GM23338 (cell line): ENCODE data around the gene PIK3R5. TPM values are rescaled to one million over a fixed set of nuclear protein-coding genes. Genes with fewer than 3 reads are reported as not detected.

Experiments used
- ATAC-seq: fragments of 200-7000 bp; cut with Tn5 transposase; 3 replicates; pipeline ENCODE4 v1.9.1; 2020
- DNase-seq: peaks from one replicate; pipeline ENCODE4 v3.0.0-alpha.2; 2015; ENCODE audit warnings: low spot score
- H2AFZ ChIP-seq: fragments of 200-600 bp; sonication (generic); 2 replicates; pipeline ENCODE4 v1.8.0; 2016; ENCODE audit warnings: antibody characterized with exemption, mild to moderate bottlenecking, moderate library complexity
- H3F3A ChIP-seq: fragments of 200-600 bp; sonication (generic); replicated peaks from 2 replicates; pipeline ENCODE4 v1.8.0; 2017; ENCODE audit warnings: antibody characterized with exemption, mixed run types, low read depth
- H3K27ac ChIP-seq: fragments of 200-600 bp; sonication (generic); 2 replicates; pipeline ENCODE4 v1.6.1; 2016; ENCODE audit warnings: low read depth
- H3K27me3 ChIP-seq: fragments of 200-600 bp; sonication (generic); 2 replicates; pipeline ENCODE4 v1.8.0; 2016; ENCODE audit warnings: mild to moderate bottlenecking, mixed run types, moderate library complexity; ENCODE audit not compliant: insufficient read depth
- H3K36me3 ChIP-seq: fragments of 200-600 bp; sonication (generic); 2 replicates; pipeline ENCODE4 v1.8.0; 2016; ENCODE audit warnings: mild to moderate bottlenecking; ENCODE audit not compliant: insufficient read depth
- H3K4me1 ChIP-seq: fragments of 200-600 bp; sonication (generic); 2 replicates; pipeline ENCODE4 v1.8.0; 2016; ENCODE audit warnings: mild to moderate bottlenecking, moderate library complexity; ENCODE audit not compliant: insufficient read depth
- H3K4me2 ChIP-seq: fragments of 200-600 bp; sonication (generic); 2 replicates; pipeline ENCODE4 v1.7.1; 2017; ENCODE audit warnings: mixed run types
- H3K4me3 ChIP-seq: fragments of 200-600 bp; sonication (generic); 2 replicates; pipeline ENCODE4 v1.6.1; 2016; ENCODE audit warnings: mixed run types
- H3K79me2 ChIP-seq: fragments of 200-600 bp; sonication (generic); replicated peaks from 2 replicates; pipeline ENCODE4 v1.8.0; 2017; ENCODE audit warnings: mild to moderate bottlenecking; ENCODE audit not compliant: insufficient read depth
- H3K9me2 ChIP-seq: fragments of 200-600 bp; sonication (generic); 2 replicates; pipeline ENCODE4 v1.8.0; 2017; ENCODE audit not compliant: insufficient read depth
- H4K20me1 ChIP-seq: fragments of 200-600 bp; sonication (generic); replicated peaks from 2 replicates; pipeline ENCODE4 v1.8.0; 2017; ENCODE audit warnings: mild to moderate bottlenecking; ENCODE audit not compliant: insufficient read depth
- H3K27ac Mint-ChIP-seq: 2 replicates; pipeline ENCODE4 v1.8.0; 2020; ENCODE audit warnings: inconsistent platforms, mild to moderate bottlenecking, moderate library complexity, mixed read lengths
- H3K27me3 Mint-ChIP-seq: 3 replicates; pipeline ENCODE4 v1.8.0; 2022; ENCODE audit warnings: low read depth, mild to moderate bottlenecking, moderate library complexity, mixed read lengths, inconsistent platforms; ENCODE audit not compliant: insufficient read depth, poor library complexity
- H3K36me3 Mint-ChIP-seq: 3 replicates; pipeline ENCODE4 v1.8.0; 2021; ENCODE audit warnings: low read depth, mild to moderate bottlenecking, inconsistent platforms, moderate library complexity, mixed read lengths
- H3K4me1 Mint-ChIP-seq: 3 replicates; pipeline ENCODE4 v1.8.0; 2020; ENCODE audit warnings: mild to moderate bottlenecking, inconsistent platforms, mixed read lengths
- H3K4me3 Mint-ChIP-seq: 3 replicates; pipeline ENCODE4 v1.8.0; 2021; ENCODE audit warnings: moderate library complexity, mild to moderate bottlenecking, inconsistent platforms, mixed read lengths
- H3K9me3 Mint-ChIP-seq: 3 replicates; pipeline ENCODE4 v1.8.0; 2020; ENCODE audit warnings: moderate library complexity, mild to moderate bottlenecking, inconsistent platforms, mixed read lengths
- CREB1 ChIP-seq: fragments of 250-450 bp; sonication (Bioruptor Pico); IDR thresholded peaks from 2 replicates; pipeline ENCODE4 v1.5.0; 2020; ENCODE audit warnings: low read depth, mild to moderate bottlenecking, moderate library complexity
- CTCF ChIP-seq, 2 experiments: fragments of 200-600 bp in 1 of 2; sonication (generic) in 1 of 2; conservative IDR thresholded peaks; 2 replicates each; pipeline versions ENCODE4 v1.5.1 to v1.6.1; 2016 to 2017; ENCODE audit warnings: antibody characterized with exemption in 2 of 2, low read depth in 2 of 2, mild to moderate bottlenecking in 2 of 2, moderate library complexity in 1 of 2
- ETS1 ChIP-seq: IDR thresholded peaks from 2 replicates; pipeline ENCODE4 v1.6.1; 2016; ENCODE audit warnings: antibody characterized with exemption
- EZH2 ChIP-seq: fragments of 200-600 bp; sonication (generic); IDR thresholded peaks from one replicate; pipeline ENCODE4 v1.8.0; 2017; ENCODE audit warnings: antibody characterized with exemption, mild to moderate bottlenecking, low read depth; ENCODE audit not compliant: unreplicated experiment
- EZH2phosphoT487 ChIP-seq: fragments of 200-600 bp; sonication (generic); IDR thresholded peaks from one replicate; pipeline ENCODE4 v1.8.1; 2018; ENCODE audit warnings: antibody characterized with exemption; ENCODE audit not compliant: unreplicated experiment
- JUNB ChIP-seq: IDR thresholded peaks from one replicate; pipeline ENCODE4 v1.6.1; 2016; ENCODE audit warnings: antibody characterized with exemption; ENCODE audit not compliant: unreplicated experiment
- NANOG ChIP-seq: IDR thresholded peaks from 2 replicates; pipeline ENCODE4 v1.6.1; 2016; ENCODE audit warnings: antibody characterized with exemption, borderline replicate concordance
- POLR2AphosphoS5 ChIP-seq: IDR thresholded peaks from 2 replicates; pipeline ENCODE4 v1.6.1; 2016; ENCODE audit warnings: antibody characterized with exemption, low read depth
- STAT1 ChIP-seq: IDR thresholded peaks from one replicate; pipeline ENCODE4 v1.6.1; 2016; ENCODE audit warnings: antibody characterized with exemption; ENCODE audit not compliant: unreplicated experiment
- ZNF114 ChIP-seq: fragments of 250-450 bp; sonication (Bioruptor Pico); IDR thresholded peaks from 2 replicates; pipeline ENCODE4 v1.5.0; 2020; ENCODE audit warnings: mild to moderate bottlenecking, moderate library complexity
- ZNF331 ChIP-seq: fragments of 250-450 bp; sonication (Bioruptor Pico); IDR thresholded peaks from 2 replicates; pipeline ENCODE4 v1.5.0; 2020; ENCODE audit warnings: low read depth, mild to moderate bottlenecking, moderate library complexity
- ZNF462 ChIP-seq: fragments of 250-450 bp; sonication (Bioruptor Pico); IDR thresholded peaks from 2 replicates; pipeline ENCODE4 v1.5.0; 2020; ENCODE audit warnings: mild to moderate bottlenecking, moderate library complexity
- polyA plus RNA-seq: library from polyadenylated mRNA; unstranded; fragments of >200 nt; fragmentation: Nextera tagmentation; extraction: Ambion mirVana; gene quantifications from 2 replicates; pipeline ENCODE4 v1.2.1, GENCODE V29; 2016
- total RNA-seq: library from RNA; depleted of rRNA; stranded (reverse); fragments of >200 nt; shearing (Covaris generic); gene quantifications from 2 replicates; pipeline ENCODE4 v1.2.3, GENCODE V29; 2014

The PIK3R5 gene
- total and polyA plus RNA-seq, 2 experiments from 2014 or later = 1.7 to 9.4 TPM

- Histone ChIP-seq H3K27ac (no peak overlapping the region), H3F3A (no peaks in the 10 kb centered on the region), H3K36me3 (no peaks in the 10 kb centered on the region), H2AFZ (no peak overlapping the region), H3K79me2 (no peaks in the 10 kb centered on the region), H3K4me2 (no peak overlapping the region), H3K4me3 (no peak overlapping the region), H4K20me1 (no peaks in the 10 kb centered on the region), H3K4me1 (no peaks in the 10 kb centered on the region), H3K27me3 (no peaks in the 10 kb centered on the region), H3K9me2 (no peaks in the 10 kb centered on the region)
- no peak for ATAC-seq
- no peak overlapping the region for H3K27ac Mint-ChIP-seq
- H3K36me3 Mint-ChIP-seq = peaks cover 4% of the 10 kb centered on the region; the same call in 2 of the 3 replicates
- H3K27me3 Mint-ChIP-seq = peaks cover 6% of the 10 kb centered on the region
- H3K9me3 Mint-ChIP-seq = no peaks in the 10 kb centered on the region
- H3K4me3 Mint-ChIP-seq = no peak overlapping the region
- DNase-seq = no peak
- TF ChIP-seq ZNF114 (CRISPR knock-in tag) = no peak
- no peaks in the 10 kb centered on the region for H3K4me1 Mint-ChIP-seq
These were observed 83.9 kb downstream of the PIK3R5 start for GRCh38 chr17:8881606-8882005.

GRCh38 chr17:8880466-8880865 lies 85.0 kb downstream of the PIK3R5 start:
- no peaks in the 10 kb centered on the region for H3K9me3 Mint-ChIP-seq
- no peaks in the 10 kb centered on the region for H3K27me3 ChIP-seq
- DNase-seq (no peak), ATAC-seq (no peak)
- H2AFZ ChIP-seq = no peak overlapping the region
- no peaks in the 10 kb centered on the region for H3K36me3 ChIP-seq
- H3K4me3 ChIP-seq = no peak overlapping the region
- H3F3A ChIP-seq = no peaks in the 10 kb centered on the region
- no peaks in the 10 kb centered on the region for H4K20me1 ChIP-seq
- H3K27ac ChIP-seq = no peak overlapping the region
- no peak overlapping the region for H3K4me2 ChIP-seq
- H3K36me3 Mint-ChIP-seq = no peaks in the 10 kb centered on the region; the same call in 1 of the 3 replicates
- H3K4me3 Mint-ChIP-seq = no peak overlapping the region
- no peaks in the 10 kb centered on the region for H3K79me2 ChIP-seq
- H3K9me2 ChIP-seq = no peaks in the 10 kb centered on the region
- H3K27ac Mint-ChIP-seq = no peak overlapping the region
- peaks cover 6% of the 10 kb centered on the region for H3K27me3 Mint-ChIP-seq
- H3K4me1 ChIP-seq = peaks cover 6% of the 10 kb centered on the region; the same call in 1 of the 2 replicates
- peaks cover 2% of the 10 kb centered on the region for H3K4me1 Mint-ChIP-seq
- TF ChIP-seq ZNF462 (no peak), ZNF331 (CRISPR knock-in tag) (no peak), CREB1 (no peak), NANOG (no peak), CTCF (conservative IDR thresholded peaks at IDR 0.05; ENCODE audit: low read depth in 2 of 2) (no peak), EZH2phosphoT487 (no peak), JUNB (no peak), EZH2 (no peak), POLR2AphosphoS5 (no peak), ZNF114 (CRISPR knock-in tag) (no peak), STAT1 (no peak), ETS1 (no peak)
